ES-I3 (cell line): ENCODE measurements around the gene CAP2.
"Not testable (repeated sequence)": the region's sequence is repeated elsewhere in the genome, so short reads cannot be mapped to it uniquely, and the experiment has no call there.

Experiments used
- H3K36me3 ChIP-seq: 2 replicates; pipeline ENCODE4 v1.6.1; 2013; ENCODE audit warnings: mild to moderate bottlenecking, low read length, control low read depth, moderate library complexity; ENCODE audit not compliant: insufficient read depth
- H3K4me1 ChIP-seq: 2 replicates; pipeline ENCODE4 v1.6.1; 2013; ENCODE audit warnings: mild to moderate bottlenecking, control low read depth, low read length; ENCODE audit not compliant: insufficient read depth
- H3K9ac ChIP-seq: 2 replicates; pipeline ENCODE4 v1.6.1; 2013; ENCODE audit warnings: low read depth, mild to moderate bottlenecking, low read length, moderate library complexity
- H3K9me3 ChIP-seq: 2 replicates; pipeline ENCODE4 v1.6.1; 2013; ENCODE audit warnings: mild to moderate bottlenecking, low read length, moderate library complexity; ENCODE audit not compliant: control insufficient read depth, insufficient read depth

CAP2 gene

DNA sequence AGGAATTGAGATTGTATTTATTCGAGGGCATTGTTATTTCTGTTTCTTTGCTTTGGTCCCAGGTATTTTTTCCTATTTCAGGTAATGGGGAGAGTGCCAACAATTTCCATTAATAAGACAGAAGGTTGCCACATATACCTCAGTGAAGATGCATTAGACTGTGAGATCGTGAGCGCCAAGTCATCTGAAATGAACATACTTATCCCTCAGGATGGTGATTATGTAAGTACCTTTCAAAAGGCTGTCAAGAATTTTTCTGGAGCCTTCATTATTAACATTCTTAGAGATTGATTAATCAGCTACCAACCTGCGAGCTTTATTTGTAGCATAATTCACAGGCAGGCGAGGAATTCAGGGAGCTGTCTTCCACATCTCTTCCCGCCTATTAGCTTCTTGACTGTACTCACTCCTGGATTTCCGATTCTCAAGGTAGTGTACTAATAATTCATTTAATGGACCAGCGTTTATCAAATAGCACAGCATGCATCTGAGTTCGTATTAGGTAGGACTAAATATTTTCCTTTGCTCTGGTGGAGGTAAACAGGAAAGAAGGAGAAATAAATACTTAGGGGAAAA, 158.1 kb downstream of the CAP2 start:
- Histone ChIP-seq H3K9me3 (no peaks in the 10 kb centered on the region), H3K9ac (no peak overlapping the region), H3K36me3 (no peaks in the 10 kb centered on the region; the same call in 1 of the 2 replicates), H3K4me1 (no peaks in the 10 kb centered on the region)

DNA sequence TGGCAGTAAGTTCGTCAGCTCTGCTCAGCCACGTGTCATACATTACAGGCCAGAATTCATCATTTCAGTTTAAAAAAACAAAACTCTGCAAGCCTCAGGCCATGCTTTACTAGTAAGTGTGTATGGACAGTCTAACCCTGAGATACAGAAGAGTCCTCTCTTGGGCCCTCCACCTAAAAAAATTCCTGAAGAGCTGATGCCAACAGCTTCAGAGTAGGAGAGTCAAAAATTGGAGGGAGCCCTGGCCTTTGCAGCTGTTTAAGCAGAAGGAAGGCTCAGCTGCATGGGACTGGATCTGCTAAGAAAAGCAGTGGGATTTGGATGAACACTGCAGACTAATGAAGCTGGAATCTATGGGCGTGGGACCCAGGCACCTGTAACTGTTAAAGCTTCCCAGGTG, 159.5 kb downstream of the CAP2 start:
- no peaks in the 10 kb centered on the region; the same call in 1 of the 2 replicates for H3K36me3 ChIP-seq
- H3K9ac ChIP-seq: no peak overlapping the region
- H3K9me3 ChIP-seq: no peaks in the 10 kb centered on the region
- no peaks in the 10 kb centered on the region for H3K4me1 ChIP-seq

DNA sequence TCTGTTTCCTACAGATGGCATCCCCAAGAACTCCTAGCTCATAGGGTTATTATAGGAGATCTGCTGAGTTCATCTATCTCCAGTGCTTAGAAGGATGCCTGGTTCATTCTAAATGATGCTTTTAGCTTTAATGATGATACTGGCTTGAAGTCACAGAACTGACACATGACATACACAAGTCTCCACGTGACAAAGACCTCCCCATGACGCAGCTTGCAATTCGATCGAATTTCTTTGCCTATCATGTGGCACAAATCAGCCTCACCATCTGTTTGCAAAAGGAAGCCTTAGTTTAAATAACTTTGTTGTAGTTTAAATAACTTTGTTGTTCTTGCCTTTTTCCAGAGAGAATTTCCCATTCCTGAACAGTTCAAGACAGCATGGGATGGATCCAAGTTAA, 162.6 kb downstream of the CAP2 start:
- Histone ChIP-seq H3K9me3 (no peaks in the 10 kb centered on the region), H3K4me1 (no peaks in the 10 kb centered on the region), H3K36me3 (no peaks in the 10 kb centered on the region; the same call in 1 of the 2 replicates), H3K9ac (no peak overlapping the region)

DNA sequence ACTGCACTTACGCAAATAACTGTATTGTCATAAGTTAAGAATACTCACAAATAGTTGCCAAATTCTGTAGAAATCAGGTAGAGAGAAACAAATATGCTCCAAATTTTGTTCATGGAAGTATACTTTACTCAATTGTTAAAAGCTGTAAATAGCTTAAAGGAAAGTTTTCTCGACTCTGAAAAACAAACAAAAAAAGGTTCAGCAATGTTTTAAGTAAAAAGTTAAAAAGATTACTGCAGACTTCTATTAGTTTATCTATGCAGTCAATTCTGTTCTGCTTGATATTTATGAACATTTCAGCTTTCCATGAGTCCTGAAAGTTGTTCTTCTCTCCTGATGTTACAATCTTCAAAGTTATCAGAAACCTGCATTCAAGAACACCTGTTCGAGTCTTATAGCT, 169.2 kb downstream of the CAP2 start:
- Histone ChIP-seq H3K4me1 (no peaks in the 10 kb centered on the region), H3K9ac (no peak overlapping the region), H3K9me3 (peaks cover 30% of the 10 kb centered on the region), H3K36me3 (no peaks in the 10 kb centered on the region)

DNA sequence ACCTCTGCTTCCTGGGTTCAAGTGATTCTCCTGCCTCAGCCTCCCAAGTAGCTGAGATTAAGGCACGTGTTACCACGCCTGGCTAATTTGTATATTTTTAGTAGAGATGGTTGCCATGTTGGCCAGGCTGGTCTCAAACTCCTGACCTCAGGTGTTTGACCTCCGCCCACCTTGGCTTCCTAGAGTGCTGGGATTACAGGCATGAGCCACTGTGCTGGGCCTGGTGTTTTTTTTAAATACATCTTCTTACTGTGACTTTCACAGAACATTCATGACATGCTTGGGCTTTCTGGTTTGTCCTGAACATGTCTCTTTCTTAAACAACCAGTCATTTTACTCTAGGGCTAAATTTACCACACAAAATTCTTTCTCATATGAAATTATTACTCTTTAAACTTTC, 172.0 kb downstream of the CAP2 start:
- Histone ChIP-seq H3K36me3 (no peaks in the 10 kb centered on the region), H3K4me1 (no peaks in the 10 kb centered on the region), H3K9me3 (peaks cover 32% of the 10 kb centered on the region), H3K9ac (no peak overlapping the region)

DNA sequence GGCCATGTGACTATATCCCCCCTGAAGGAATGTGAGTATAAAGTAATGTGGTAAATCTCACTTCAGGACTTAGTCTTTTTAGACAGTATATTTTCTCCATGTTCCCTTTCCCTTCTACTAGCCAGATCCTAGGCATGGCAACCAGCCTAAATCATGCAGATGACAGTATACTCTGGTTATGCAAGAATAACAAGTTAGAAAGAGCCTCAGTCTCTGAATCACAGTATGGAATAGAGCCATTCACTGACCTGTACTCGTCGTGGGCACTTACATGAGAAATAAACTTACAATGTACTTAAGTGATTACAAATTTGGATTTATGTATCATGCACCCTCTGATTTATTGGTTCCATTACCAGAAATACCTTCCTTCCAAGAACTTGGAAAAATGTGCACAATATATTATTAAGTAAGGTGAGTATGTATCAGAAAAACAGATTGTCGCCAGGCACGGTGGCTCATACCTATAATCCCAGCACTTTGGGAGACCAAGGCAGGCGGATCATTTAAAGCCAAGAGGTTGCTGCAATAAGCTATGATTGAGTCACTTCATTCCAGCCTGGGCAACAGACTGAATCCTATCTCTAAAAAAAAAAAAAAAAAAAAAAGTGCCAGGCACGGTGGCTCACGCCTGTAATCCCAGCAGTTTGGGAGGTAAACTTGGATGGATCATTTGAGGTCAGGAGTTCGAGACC, 181.6 kb downstream of the CAP2 start:
- Histone ChIP-seq H3K4me1 (no peaks in the 10 kb centered on the region), H3K9me3 (peaks cover 3% of the 10 kb centered on the region), H3K9ac (no peak overlapping the region), H3K36me3 (no peaks in the 10 kb centered on the region)

DNA sequence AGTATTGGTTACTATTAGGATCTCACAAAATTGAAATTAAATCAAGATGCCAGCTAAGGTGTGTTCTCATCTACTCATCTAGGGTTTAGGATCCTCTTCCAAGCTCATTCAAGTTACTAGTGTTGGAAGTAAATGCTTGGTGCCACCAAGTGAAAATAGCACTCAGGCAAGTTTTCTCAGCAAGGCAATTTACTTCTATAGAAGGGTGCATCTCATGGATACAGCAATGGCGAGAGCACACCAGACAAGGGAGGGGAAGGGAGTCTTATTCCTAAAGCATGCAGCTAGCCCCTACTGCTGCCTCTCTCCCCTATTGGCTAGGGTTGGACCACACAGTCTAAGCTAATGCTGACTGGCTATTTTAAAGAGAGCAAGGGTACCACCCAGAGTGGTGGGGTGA, 183.7 kb downstream of the CAP2 start:
- Histone ChIP-seq H3K36me3 (no peaks in the 10 kb centered on the region), H3K9ac (no peak overlapping the region), H3K4me1 (no peaks in the 10 kb centered on the region), H3K9me3 (peaks cover 3% of the 10 kb centered on the region)

DNA sequence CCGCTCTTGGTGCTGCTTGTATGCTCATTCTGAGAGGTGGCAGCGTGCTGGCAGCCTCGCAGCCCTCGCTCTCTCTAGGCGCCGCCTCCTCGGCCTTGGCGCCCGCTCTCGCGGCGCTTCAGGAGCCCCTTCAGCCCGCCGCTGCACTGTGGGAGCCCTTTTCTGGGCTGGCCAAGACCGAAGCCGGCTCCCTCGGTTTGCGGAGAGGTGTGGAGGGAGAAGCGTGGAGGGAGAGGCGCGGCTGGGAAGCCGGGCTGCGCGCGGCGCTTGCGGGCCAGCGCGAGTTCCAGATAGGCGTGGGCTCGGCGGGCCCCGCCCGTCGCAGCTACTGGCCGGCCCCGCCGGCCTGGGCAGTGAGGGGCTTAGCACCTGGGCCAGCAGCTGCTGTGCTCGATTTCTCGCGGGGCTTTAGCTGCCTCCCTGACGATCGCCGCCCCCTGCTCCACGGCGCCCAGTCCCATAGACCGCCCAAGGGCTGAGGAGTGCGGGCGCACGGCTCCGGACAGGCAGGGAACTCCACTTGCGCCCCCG, 187.2 kb downstream of the CAP2 start:
- no peaks in the 10 kb centered on the region for H3K36me3 ChIP-seq
- H3K9me3 ChIP-seq: peaks cover 3% of the 10 kb centered on the region; the same call in 1 of the 2 replicates
- no peaks in the 10 kb centered on the region for H3K4me1 ChIP-seq
- H3K9ac ChIP-seq: peak overlapping the region; percentile 57; the same call in 1 of the 2 replicates

DNA sequence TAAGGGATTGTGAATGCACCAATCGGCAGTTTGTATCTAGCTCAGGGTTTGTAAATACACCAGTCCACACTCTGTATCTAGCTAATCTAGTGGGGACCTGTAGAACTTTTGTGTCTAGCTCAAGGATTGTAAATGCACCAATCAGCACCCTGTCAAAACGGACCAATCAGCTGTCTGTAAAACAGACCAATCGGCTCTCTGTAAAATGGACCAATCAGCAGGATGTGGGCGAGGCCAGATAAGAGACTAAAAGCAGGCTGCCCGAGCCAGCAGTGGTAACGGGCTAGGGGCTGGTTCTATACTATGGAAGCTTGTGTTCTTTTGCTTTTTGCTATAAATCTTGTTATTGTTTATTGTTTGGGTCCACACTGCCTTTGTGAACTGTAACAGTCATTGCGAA, 187.9 kb downstream of the CAP2 start:
- H3K9ac ChIP-seq, H3K36me3 ChIP-seq, H3K9me3 ChIP-seq, H3K4me1 ChIP-seq: not testable (repeated sequence)

DNA sequence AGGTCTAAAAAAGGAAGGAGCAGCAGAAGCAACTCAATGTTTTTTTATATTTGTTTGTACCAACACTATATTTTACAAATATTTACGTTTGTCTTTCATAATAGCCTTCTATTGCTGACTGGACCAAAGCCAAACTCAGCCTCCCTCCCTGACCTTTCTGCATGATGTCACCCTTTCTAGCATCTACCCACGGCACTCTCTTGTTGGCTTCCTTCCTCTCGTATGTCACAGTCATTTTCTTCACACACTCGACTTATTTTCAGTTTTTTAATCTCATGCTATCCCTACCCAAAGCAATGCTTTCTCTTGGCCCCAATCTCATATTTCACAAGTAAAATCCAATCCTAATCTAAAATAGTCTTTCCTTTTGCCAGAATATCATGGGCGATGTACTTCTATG, 190.4 kb downstream of the CAP2 start:
- Histone ChIP-seq H3K9ac (no peak overlapping the region), H3K9me3 (no peaks in the 10 kb centered on the region; the same call in 1 of the 2 replicates), H3K4me1 (0 out of 2 replicates have a peak, but pooled peaks cover under 1% of the 10 kb centered on the region), H3K36me3 (no peaks in the 10 kb centered on the region)

DNA sequence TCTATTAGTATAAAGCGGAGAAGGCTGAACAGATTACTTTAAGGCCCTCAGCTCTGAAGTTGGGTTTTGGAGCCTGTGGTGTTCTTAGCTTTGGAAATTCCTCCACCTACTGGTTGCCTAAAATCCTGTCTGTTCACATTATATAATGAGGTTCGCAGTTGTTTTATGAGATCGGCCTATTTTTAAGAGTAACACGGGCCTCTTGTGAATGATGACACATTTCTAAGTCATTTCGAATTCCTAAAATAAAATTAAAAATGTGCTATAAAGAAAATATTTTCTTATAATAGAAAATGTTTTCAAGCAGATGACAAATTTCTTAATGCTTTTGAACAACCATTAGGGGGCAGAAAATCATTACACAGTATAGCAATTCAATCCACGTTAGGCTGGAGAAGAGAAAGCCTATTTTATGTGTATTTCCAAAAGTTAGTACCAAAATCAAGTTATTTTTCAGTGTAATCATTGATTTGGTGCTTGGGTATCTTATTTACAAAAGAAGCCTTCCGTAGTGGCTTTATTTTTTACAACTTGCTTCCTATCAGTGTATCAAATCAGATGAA, 190.9 kb downstream of the CAP2 start:
- no peaks in the 10 kb centered on the region; the same call in 1 of the 2 replicates for H3K9me3 ChIP-seq
- H3K4me1 ChIP-seq: peaks cover 6% of the 10 kb centered on the region
- H3K36me3 ChIP-seq: no peaks in the 10 kb centered on the region
- no peak overlapping the region for H3K9ac ChIP-seq

DNA sequence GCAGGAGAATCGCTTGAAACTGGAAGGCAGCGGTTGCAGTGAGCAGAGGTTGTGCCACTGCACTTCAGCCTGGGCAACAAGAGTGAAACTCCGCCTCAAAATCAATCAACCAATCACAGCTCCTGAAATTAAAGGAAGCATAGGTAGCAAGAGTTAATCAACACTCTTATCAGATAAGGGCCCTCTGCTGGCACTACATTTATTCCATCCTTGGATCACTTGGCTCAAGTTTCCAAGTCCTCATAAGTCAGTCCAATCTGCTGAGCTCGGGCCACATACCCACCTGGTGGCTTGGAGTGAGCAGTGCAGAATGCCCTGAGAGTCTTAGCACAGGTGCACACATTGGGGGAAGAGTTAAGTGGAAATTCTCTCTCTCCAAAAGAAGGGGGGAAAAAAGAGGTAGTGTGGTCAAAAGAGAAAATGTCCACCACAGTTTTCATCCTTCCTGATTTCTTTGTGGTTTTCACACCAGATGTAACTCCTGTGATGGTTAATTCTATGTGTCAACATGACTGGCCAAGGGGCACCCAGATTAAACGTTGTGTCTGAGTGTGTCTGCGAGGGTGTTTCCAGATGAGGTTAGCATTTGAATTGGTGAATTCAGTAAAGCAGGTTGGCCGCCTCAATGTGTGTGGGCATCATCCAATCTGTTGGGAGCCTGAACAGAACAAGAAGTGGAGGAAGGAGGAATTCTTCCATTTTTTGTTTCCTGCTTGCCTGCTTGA, 192.5 kb downstream of the CAP2 start:
- H3K9me3 ChIP-seq: no peaks in the 10 kb centered on the region
- H3K36me3 ChIP-seq: no peaks in the 10 kb centered on the region
- H3K9ac ChIP-seq: no peak overlapping the region
- H3K4me1 ChIP-seq: peaks cover 10% of the 10 kb centered on the region

DNA sequence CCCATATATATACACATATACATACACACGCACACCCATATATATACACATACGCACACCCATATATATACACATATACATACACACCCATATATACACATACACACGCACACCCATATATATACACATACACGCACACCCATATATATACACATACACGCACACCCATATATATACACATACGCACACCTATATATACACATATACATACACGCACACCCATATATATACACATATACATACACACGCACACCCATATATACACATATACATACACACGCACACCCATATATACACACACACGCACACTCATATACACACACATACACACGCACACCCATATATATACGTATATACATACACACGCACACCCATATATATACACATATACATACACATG, 193.2 kb downstream of the CAP2 start:
- H3K9ac ChIP-seq, H3K4me1 ChIP-seq, H3K9me3 ChIP-seq, H3K36me3 ChIP-seq: not testable (repeated sequence)

DNA sequence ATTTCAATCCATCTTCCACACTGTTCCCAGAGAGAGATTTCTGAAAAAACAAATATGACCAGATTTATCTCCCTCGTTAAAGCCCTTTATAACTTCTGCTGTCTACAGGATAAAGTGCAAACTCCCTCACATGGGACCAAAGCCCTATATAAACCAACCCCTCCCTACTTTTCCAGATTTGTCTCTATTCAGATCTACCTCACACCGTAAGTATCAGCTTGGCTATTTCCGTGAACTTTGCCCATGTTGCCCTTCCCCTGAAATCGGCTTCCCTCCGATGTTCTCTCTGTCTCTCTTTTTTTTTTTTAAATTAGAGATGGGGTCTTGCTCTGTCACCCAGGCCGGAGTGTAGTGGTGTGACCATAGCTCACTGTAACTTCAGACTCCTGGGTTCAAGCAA, 194.6 kb downstream of the CAP2 start:
- H3K9me3 ChIP-seq: no peaks in the 10 kb centered on the region
- H3K36me3 ChIP-seq: no peaks in the 10 kb centered on the region
- peaks cover 10% of the 10 kb centered on the region for H3K4me1 ChIP-seq
- no peak overlapping the region for H3K9ac ChIP-seq
